ENCODE data around the gene ITPR1.

DNA sequence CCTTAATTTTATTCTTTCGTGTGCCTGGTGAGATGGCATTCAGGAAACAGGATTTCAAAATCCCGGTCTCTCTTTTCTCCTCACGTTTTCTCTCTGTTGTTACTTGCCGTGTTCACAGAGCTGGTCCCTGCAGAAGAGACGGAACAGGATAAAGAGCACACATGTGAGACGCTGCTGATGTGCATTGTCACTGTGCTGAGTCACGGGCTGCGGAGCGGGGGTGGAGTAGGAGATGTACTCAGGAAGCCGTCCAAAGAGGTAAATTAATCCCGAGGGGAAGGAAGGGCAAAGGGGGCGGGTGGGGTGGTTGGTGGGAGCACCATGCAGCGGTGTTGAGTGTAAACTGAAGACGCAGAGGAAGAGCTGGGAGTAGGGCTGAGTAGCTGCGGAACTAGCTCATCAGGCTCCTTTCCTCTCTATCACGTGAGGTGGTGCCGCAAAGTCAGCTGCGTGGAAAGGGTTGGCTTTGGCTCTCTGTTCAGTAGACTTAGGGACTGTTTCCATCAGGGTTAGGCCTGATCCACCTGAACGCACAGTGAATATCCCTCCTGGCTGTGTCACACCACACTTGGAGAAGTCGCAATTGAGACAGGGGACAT is 321.3 kb downstream of the ITPR1 start:
- TF ChIP-seq ZFP30 (CRISPR knock-in tag; IDR thresholded peaks at IDR 0.05) (no peak), ZNF8 (CRISPR knock-in tag; IDR thresholded peaks at IDR 0.05) (no peak), SNAI2 (CRISPR knock-in tag; IDR thresholded peaks at IDR 0.05) (no peak), OSR1 (CRISPR knock-in tag; IDR thresholded peaks at IDR 0.05) (no peak), TCF4 (CRISPR knock-in tag; IDR thresholded peaks at IDR 0.05; ENCODE audit: borderline replicate concordance) (no peak), CSDC2 (CRISPR knock-in tag; IDR thresholded peaks at IDR 0.05) (no peak), ZNF565 (CRISPR knock-in tag; conservative IDR thresholded peaks at IDR 0.05; ENCODE audit: low read depth) (no peak), ZNF70 (CRISPR knock-in tag; IDR thresholded peaks at IDR 0.05) (no peak), ZFP3 (CRISPR knock-in tag; IDR thresholded peaks at IDR 0.05) (no peak), TOX (CRISPR knock-in tag; IDR thresholded peaks at IDR 0.05; ENCODE audit: borderline replicate concordance) (no peak)
- TF ChIP-seq, protein P1, sequence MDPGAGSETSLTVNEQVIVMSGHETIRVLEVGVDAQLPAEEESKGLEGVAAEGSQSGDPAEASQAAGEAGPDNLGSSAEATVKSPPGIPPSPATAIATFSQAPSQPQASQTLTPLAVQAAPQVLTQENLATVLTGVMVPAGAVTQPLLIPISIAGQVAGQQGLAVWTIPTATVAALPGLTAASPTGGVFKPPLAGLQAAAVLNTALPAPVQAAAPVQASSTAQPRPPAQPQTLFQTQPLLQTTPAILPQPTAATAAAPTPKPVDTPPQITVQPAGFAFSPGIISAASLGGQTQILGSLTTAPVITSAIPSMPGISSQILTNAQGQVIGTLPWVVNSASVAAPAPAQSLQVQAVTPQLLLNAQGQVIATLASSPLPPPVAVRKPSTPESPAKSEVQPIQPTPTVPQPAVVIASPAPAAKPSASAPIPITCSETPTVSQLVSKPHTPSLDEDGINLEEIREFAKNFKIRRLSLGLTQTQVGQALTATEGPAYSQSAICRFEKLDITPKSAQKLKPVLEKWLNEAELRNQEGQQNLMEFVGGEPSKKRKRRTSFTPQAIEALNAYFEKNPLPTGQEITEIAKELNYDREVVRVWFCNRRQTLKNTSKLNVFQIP (CRISPR knock-in tag; IDR thresholded peaks at IDR 0.05; ENCODE audit: borderline replicate concordance, low read depth): no peak
- TF ChIP-seq, protein P2, sequence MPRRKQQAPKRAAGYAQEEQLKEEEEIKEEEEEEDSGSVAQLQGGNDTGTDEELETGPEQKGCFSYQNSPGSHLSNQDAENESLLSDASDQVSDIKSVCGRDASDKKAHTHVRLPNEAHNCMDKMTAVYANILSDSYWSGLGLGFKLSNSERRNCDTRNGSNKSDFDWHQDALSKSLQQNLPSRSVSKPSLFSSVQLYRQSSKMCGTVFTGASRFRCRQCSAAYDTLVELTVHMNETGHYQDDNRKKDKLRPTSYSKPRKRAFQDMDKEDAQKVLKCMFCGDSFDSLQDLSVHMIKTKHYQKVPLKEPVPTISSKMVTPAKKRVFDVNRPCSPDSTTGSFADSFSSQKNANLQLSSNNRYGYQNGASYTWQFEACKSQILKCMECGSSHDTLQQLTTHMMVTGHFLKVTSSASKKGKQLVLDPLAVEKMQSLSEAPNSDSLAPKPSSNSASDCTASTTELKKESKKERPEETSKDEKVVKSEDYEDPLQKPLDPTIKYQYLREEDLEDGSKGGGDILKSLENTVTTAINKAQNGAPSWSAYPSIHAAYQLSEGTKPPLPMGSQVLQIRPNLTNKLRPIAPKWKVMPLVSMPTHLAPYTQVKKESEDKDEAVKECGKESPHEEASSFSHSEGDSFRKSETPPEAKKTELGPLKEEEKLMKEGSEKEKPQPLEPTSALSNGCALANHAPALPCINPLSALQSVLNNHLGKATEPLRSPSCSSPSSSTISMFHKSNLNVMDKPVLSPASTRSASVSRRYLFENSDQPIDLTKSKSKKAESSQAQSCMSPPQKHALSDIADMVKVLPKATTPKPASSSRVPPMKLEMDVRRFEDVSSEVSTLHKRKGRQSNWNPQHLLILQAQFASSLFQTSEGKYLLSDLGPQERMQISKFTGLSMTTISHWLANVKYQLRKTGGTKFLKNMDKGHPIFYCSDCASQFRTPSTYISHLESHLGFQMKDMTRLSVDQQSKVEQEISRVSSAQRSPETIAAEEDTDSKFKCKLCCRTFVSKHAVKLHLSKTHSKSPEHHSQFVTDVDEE (CRISPR knock-in tag; IDR thresholded peaks at IDR 0.05): no peak

All from SK-N-SH treated with all-trans-retinoic acid at 6 μM for 48 hours (cell line).